GM18511 (cell line): ENCODE measurements around the gene DHCR24.

ENCODE experiments used
- ATAC-seq: cut with Tn5 transposase; IDR thresholded peaks from one replicate; pipeline ENCODE4 v1.9.1; 2021; ENCODE audit warnings: mild to moderate bottlenecking, moderate library complexity; ENCODE audit not compliant: unreplicated experiment

Gene DHCR24

DNA sequence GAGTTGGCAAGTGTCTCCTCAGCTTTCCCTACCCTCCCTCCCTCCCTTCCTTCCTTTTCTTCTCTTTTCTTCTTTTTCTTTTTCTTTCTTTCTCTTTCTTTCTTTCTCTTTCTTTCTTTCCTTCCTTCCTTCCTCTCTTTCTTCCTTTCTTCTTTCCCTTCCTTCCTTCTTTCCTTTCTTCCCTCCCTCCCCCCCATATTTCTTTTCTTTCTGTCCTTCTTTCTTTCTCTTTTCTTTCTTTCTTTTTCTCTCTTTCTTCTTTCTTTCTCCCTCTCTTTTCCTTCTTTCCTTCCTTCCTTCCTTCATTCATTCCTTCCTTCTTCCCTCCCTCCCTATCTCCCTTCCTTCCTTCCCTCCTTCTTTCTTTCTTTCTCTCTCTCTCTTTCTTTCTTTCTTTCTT lies 67.3 kb downstream of the DHCR24 start:
- no peak for ATAC-seq

DNA sequence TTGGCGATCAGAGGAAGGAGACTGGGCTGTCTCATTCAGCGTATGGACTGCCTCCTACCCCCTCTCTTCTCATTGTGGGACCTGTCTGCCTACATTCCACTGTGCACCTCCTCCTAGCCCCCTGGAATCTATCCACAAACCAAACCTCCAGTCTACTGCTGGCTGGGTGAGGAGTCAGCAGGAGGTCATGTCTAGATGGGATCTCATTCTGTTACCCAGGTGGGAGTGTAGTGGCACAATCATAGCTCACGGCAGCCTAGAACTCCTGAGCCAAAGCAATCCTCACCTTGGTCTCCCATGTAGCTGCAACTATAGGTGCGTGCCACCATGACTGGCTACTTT lies 67.8 kb downstream of the DHCR24 start:
- ATAC-seq, result no peak

DNA sequence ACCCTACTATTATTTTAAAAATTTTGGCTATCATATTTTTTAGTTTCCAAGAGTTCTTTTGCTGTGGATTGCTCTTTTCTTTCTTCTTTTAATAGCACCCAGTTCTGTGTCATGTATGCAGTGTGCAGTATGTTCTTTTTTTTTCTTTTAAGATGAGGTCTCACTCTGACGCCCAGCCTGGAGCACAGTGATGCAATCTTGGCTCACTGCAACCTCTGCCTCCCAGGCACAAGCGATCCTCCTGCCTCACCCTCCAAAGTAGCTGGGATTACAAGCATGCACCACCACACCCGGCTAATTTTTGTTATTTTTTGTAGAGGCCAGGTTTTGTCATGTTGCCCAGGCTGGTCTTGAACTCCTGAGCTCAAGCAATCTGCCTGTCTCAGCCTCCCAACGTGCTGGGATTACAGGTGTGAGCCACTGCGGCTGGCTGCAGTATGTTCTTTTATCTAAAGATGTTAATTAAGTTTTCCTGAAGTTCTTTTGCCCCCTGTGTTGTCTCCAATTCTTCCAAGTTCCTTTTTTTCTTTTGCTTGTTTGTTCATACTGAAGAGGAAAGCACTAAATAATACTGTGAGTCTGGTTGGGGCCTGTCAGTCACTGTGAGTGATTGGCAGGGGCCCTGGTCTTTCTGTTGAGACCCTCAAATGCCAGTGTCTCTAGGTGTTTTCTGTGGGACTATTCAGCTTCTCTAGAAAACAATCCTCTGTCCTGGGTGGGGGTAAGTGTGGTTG lies 68.4 kb downstream of the DHCR24 start:
- ATAC-seq, result no peak

GRCh38 chr1:54816951-54817350 lies 70.0 kb downstream of the DHCR24 start:
- ATAC-seq, result no peak

DNA sequence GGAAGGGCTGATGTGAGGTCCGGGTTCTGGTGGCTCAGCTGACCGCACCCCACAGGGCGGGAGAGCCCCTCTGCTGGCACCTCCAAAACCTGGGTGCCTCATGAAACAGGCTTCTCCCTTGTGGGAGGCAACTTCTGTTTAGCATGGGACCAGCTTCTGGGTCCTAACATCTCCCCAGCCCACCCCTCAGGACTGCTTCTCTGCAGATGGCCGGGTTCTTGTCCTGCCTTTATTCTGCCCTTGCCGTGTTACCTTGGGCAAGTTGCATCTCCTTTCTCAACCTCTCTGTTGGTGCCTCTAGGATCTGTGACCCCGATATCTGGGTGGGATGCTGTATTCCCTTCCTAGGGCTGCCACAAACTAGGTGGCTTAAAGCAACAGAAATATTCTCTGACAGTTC lies 70.9 kb downstream of the DHCR24 start:
- no peak for ATAC-seq

DNA sequence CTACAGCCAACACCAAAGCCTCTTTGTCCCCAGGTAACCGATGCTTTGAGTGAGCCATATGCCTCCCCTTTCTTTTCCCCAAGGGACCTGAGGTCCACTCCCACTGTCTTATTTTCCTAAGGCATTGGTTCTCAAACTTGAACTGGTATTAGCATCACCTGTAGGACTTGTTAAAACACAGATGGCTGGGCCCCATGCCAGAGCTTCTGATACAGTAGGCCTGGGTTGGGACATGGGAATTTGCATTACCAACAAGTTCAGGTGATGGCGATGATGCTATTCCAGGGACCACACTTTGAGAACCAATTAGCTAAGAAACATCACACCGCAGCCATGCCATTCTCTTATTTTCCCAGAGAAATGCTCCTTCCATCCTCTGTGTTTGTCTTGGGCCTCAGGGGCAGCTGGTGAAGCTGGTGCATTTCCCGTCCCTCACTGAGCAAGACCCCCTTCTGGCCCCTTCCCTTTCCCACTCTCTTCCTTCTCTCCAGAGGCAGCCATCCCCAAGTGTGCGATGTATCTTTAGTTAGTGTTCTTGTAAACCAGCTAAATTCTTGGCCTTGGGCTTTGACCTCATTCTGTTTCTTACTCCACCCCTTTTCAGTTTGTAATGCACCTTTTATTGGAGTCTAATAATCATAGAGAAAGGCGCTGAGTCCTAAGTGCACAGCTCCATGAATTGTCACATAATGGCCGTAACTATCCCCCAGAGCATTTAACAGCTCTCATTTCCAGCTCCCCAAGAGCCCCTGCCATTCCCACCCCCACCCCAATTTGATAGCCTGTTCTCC lies 71.7 kb downstream of the DHCR24 start:
- ATAC-seq, result no peak

DNA sequence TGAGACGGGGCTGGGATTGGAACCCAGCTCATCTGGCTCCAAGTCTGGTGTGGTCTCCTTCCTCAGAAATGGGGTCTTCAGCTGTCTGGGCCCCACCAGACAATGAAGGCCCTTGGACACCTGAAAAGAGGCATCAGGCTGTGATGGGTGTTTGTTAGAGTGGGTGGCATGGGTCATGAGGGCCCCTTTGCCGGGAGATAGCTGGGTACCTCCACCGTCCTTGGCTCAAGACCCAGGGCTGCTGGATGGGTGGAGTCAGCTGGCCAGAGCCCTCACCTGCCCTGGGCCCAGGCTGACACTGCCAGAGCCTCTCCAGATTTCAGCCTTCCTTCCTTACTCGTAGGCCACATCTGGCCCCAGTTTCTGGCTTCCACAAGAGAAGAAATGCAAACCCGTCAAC lies 72.4 kb downstream of the DHCR24 start:
- no peak for ATAC-seq

- ATAC-seq, result no peak
Measured at GRCh38 chr1:54814126-54814498, 72.9 kb downstream of the DHCR24 start.

GRCh38 chr1:54813485-54814125 lies 73.4 kb downstream of the DHCR24 start:
- no peak for ATAC-seq

GRCh38 chr1:54812801-54813484 lies 74.1 kb downstream of the DHCR24 start:
- ATAC-seq, result no peak

- ATAC-seq, result no peak
Measured at GRCh38 chr1:54811739-54812655, 75.0 kb downstream of the DHCR24 start.

DNA sequence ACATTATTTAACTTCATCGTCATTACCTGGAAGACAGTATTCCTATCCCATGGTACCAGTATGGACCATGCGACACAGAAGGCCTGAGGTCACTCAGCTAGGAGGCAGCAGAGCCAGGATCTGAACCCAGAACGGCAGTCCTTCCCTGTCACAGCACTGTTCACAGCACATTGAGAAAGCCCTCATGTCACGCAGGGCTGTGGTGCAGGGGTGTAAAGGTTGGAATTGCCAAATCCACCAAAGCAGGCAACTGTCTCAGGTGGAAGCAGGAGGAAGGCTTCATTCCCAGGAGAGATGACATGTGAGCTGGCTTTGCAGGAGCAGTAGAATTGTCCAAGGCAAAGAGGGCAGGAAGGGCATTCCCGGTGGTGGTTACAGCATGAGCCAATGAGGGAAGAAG lies 75.9 kb downstream of the DHCR24 start:
- no peak for ATAC-seq

GRCh38 chr1:54810153-54810942 lies 76.6 kb downstream of the DHCR24 start:
- ATAC-seq, result peak; percentile 75

GRCh38 chr1:54809496-54810074 lies 77.4 kb downstream of the DHCR24 start:
- no peak for ATAC-seq

DNA sequence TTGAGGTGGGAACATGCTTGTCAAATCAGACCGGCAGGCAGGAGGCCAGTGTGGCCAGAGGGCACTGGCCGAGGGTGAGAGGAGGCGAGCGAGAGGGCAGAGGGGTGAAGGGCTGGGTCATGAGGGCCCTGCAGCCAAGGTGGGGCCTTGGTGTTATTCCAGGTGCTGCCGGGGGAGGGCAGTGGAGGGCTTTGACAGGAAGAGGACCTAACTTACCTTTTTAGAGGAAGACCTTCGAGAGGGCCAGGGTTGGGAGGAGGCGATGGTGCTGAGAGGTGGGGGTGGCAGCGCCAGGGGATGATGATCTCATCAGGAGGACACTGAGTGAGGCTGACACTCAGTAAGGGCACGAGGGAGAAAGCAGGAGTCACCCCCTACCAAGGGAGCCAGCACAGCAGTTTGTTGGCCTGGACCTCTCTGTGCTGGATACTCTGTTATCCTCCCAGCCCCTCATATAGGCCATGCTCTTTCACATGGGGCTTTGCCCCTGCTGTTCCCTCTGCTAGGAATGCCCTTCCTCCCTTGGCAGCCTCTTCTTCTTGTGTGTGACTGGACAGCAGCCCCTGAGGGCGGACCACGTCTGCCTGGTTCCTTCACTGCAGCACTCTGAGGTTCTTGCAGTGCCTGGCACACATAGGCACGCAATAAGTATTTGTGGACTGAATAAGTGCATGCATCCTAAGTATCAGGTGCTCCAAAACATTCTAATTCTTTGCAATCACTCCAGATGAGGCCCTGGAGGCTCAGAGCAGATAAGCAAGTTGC lies 78.4 kb downstream of the DHCR24 start:
- no peak for ATAC-seq

DNA sequence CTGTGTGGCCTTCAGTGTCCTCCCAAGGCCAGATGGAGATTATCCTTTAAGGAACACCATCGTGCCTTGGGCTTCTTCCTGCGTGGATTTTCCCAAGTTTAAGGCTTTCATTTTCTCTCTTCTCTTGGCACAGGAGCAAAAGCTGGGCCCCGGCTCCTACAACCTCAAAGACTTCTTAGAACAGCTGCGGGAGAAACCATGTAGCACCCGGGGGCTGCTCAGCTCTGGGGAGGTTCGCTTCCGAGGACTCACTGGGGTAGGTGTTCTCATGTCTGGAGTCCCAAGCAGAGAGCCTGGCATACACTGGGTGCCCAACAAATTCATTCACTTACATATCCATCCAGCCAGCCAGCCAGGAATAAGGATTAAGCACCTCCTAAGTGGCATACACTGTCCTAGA lies 79.2 kb downstream of the DHCR24 start:
- no peak for ATAC-seq

GRCh38 chr1:54806931-54807611 lies 79.9 kb downstream of the DHCR24 start:
- ATAC-seq, result no peak

DNA sequence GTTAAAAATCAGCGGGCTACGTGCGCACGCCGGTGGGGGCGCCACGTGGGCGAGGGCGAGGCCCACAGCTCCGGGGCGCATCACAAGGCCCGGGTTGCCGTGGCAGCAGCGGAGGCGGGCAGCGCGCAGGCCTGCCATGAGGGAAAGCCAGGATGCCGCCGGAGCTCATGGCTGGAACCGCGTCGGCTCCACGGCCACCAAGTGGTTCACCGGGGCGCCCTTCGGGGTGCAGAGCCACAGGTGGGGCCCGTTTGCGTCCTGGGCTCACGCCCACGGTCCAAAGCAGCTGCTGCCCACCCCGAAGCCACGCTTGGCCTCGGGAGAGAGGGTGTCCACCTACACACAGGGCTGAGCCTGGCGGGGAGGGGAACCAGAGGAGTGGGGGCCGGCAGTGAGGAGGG lies 81.0 kb downstream of the DHCR24 start:
- no peak for ATAC-seq
